ENCODE measurements around the gene NEURL1. TPM values are rescaled to one million over a fixed set of nuclear protein-coding genes. Genes with fewer than 3 reads are reported as not detected.

Gene NEURL1
- total RNA-seq, 1 donor from 2014 or later: 1.8 TPM

GRCh38 chr10:103564116-103564501, 70.6 kb downstream of the NEURL1 start:
- H3K9me3 Mint-ChIP-seq: no peaks in the 10 kb centered on the region
- TF ChIP-seq CTCF (conservative IDR thresholded peaks at IDR 0.05): no peak
- H3K27ac Mint-ChIP-seq (ENCODE audit: unreplicated experiment): no peak overlapping the region
- H3K4me3 Mint-ChIP-seq: no peak overlapping the region
- H3K4me1 Mint-ChIP-seq: no peaks in the 10 kb centered on the region
- DNase-seq (ENCODE audit: low read depth, low spot score): no peak
- H3K27me3 Mint-ChIP-seq (ENCODE audit: low read depth): no peaks in the 10 kb centered on the region
- no peaks in the 10 kb centered on the region for H3K36me3 Mint-ChIP-seq (ENCODE audit: low read depth)

- H3K36me3 Mint-ChIP-seq (ENCODE audit: low read depth): no peaks in the 10 kb centered on the region
- peak; percentile 56 for DNase-seq (ENCODE audit: low read depth, low spot score)
- H3K9me3 Mint-ChIP-seq: no peaks in the 10 kb centered on the region
- H3K4me1 Mint-ChIP-seq: peaks cover 2% of the 10 kb centered on the region
- H3K27ac Mint-ChIP-seq (ENCODE audit: unreplicated experiment): no peak overlapping the region
- no peak overlapping the region for H3K4me3 Mint-ChIP-seq
- TF ChIP-seq CTCF (conservative IDR thresholded peaks at IDR 0.05): peak; percentile 70
- no peaks in the 10 kb centered on the region for H3K27me3 Mint-ChIP-seq (ENCODE audit: low read depth)
Measured at GRCh38 chr10:103564776-103565520, 71.4 kb downstream of the NEURL1 start.

GRCh38 chr10:103566536-103566935, 73.0 kb downstream of the NEURL1 start:
- no peaks in the 10 kb centered on the region for H3K9me3 Mint-ChIP-seq
- no peak overlapping the region for H3K4me3 Mint-ChIP-seq
- H3K4me1 Mint-ChIP-seq: peaks cover 5% of the 10 kb centered on the region
- TF ChIP-seq CTCF (conservative IDR thresholded peaks at IDR 0.05): no peak
- no peak overlapping the region for H3K27ac Mint-ChIP-seq (ENCODE audit: unreplicated experiment)
- no peaks in the 10 kb centered on the region for H3K36me3 Mint-ChIP-seq (ENCODE audit: low read depth)
- DNase-seq (ENCODE audit: low read depth, low spot score): no peak
- no peaks in the 10 kb centered on the region for H3K27me3 Mint-ChIP-seq (ENCODE audit: low read depth)

- H3K27ac Mint-ChIP-seq (ENCODE audit: unreplicated experiment): no peak overlapping the region
Measured at GRCh38 chr10:103568505-103568904, 75.0 kb downstream of the NEURL1 start.

GRCh38 chr10:103569896-103570295, 76.4 kb downstream of the NEURL1 start:
- Mint-ChIP-seq H3K4me3 (no peak overlapping the region), H3K9me3 (no peaks in the 10 kb centered on the region), H3K27me3 (ENCODE audit: low read depth) (no peaks in the 10 kb centered on the region)

More at GRCh38 chr10:103568505-103568904, 75.0 kb downstream of the NEURL1 start:
- Mint-ChIP-seq H3K36me3 (ENCODE audit: low read depth) (no peaks in the 10 kb centered on the region), H3K4me1 (peaks cover 5% of the 10 kb centered on the region), H3K9me3 (no peaks in the 10 kb centered on the region), H3K4me3 (no peak overlapping the region), H3K27me3 (ENCODE audit: low read depth) (no peaks in the 10 kb centered on the region)
- no peak for TF ChIP-seq CTCF (conservative IDR thresholded peaks at IDR 0.05)
- DNase-seq (ENCODE audit: low read depth, low spot score): no peak

More at GRCh38 chr10:103569896-103570295, 76.4 kb downstream of the NEURL1 start:
- H3K27ac Mint-ChIP-seq (ENCODE audit: unreplicated experiment): no peak overlapping the region
- peaks cover 5% of the 10 kb centered on the region for H3K4me1 Mint-ChIP-seq
- TF ChIP-seq CTCF (conservative IDR thresholded peaks at IDR 0.05): no peak
- H3K36me3 Mint-ChIP-seq (ENCODE audit: low read depth): no peaks in the 10 kb centered on the region
- no peak for DNase-seq (ENCODE audit: low read depth, low spot score)
